HepG2 (cell line): ENCODE data around the gene DHRS1. TPM values are rescaled to one million over a fixed set of nuclear protein-coding genes. Genes with fewer than 3 reads are reported as not detected.

ENCODE experiments used
- KAT7 ChIP-seq: IDR thresholded peaks from 2 replicates; pipeline ENCODE4 v1.6.1; 2018; ENCODE audit warnings: borderline replicate concordance, missing compliant biosample characterization
- KLF15 ChIP-seq: sonication (generic); formaldehyde crosslinking; IDR thresholded peaks from 2 replicates; pipeline ENCODE4 v1.8.1; 2023; ENCODE audit warnings: borderline replicate concordance, mild to moderate bottlenecking, inconsistent platforms, missing genetic modification reagents, mixed read lengths
- MAFG ChIP-seq: sonication (generic); formaldehyde crosslinking; IDR thresholded peaks from 2 replicates; pipeline ENCODE4 v1.5.1; 2020; ENCODE audit warnings: mild to moderate bottlenecking, missing genetic modification reagents
- MTERF4 ChIP-seq: sonication (generic); formaldehyde crosslinking; IDR thresholded peaks from 2 replicates; pipeline ENCODE4 v1.8.0; 2023; ENCODE audit warnings: mild to moderate bottlenecking, missing genetic modification reagents
- RNF219 ChIP-seq: sonication (generic); formaldehyde crosslinking; IDR thresholded peaks from 2 replicates; pipeline ENCODE4 v1.5.0; 2020; ENCODE audit warnings: mild to moderate bottlenecking, missing genetic modification reagents
- TEAD3 ChIP-seq: optimal IDR thresholded peaks from 2 replicates; pipeline ENCODE3; 2016; ENCODE audit warnings: borderline replicate concordance
- THAP7 ChIP-seq: sonication (generic); formaldehyde crosslinking; IDR thresholded peaks from 2 replicates; pipeline ENCODE4 v1.8.1; 2023; ENCODE audit warnings: mild to moderate bottlenecking, missing genetic modification reagents
- YEATS4 ChIP-seq: sonication (generic); formaldehyde crosslinking; IDR thresholded peaks from 2 replicates; pipeline ENCODE4 v1.4.0; 2020; ENCODE audit warnings: missing genetic modification reagents, borderline replicate concordance
- ZBTB34 ChIP-seq: sonication (generic); formaldehyde crosslinking; IDR thresholded peaks from 2 replicates; pipeline ENCODE4 v1.8.0; 2022; ENCODE audit warnings: mild to moderate bottlenecking, missing genetic modification reagents
- ZNF10 ChIP-seq: sonication (generic); formaldehyde crosslinking; IDR thresholded peaks from 2 replicates; pipeline ENCODE4 v1.4.0; 2020; ENCODE audit warnings: mild to moderate bottlenecking, low read depth, missing genetic modification reagents, borderline replicate concordance
- ZNF142 ChIP-seq: sonication (generic); formaldehyde crosslinking; IDR thresholded peaks from 2 replicates; pipeline ENCODE4 v1.4.0; 2020; ENCODE audit warnings: missing genetic modification reagents
- ZNF234 ChIP-seq: sonication (generic); formaldehyde crosslinking; conservative IDR thresholded peaks from 2 replicates; pipeline ENCODE4 v1.5.1; 2020; ENCODE audit warnings: mild to moderate bottlenecking, missing genetic modification reagents
- ZNF619 ChIP-seq: sonication (generic); formaldehyde crosslinking; IDR thresholded peaks from 2 replicates; pipeline ENCODE4 v1.4.0; 2020; ENCODE audit warnings: mild to moderate bottlenecking, missing genetic modification reagents
- ZNF883 ChIP-seq: sonication (generic); formaldehyde crosslinking; IDR thresholded peaks from 2 replicates; pipeline ENCODE4 v1.5.1; 2020; ENCODE audit warnings: mild to moderate bottlenecking, missing genetic modification reagents; ENCODE audit errors: not compliant biosample characterization
- polyA plus RNA-seq, 8 experiments: library from polyadenylated mRNA; depleted of rRNA in 3 of 8; stranded (reverse) in 7 of 8; unstranded in 1 of 8; fragments of >200 nt; fragmentation: Illumina TruSeq in 4 of 8; extraction: Trizol in 4 of 8; gene quantifications; 2 replicates each; pipeline versions ENCODE4 v1.2.1 to v1.2.3, GENCODE V29; 2011 to 2016; ENCODE audit warnings: low read depth in 4 of 8, missing spikeins in 1 of 8, mixed read lengths in 1 of 8; ENCODE audit not compliant: insufficient read depth in 1 of 8
- total RNA-seq, 5 experiments: library from RNA; depleted of rRNA; stranded (reverse); fragments of >200 nt; fragmentation: Illumina TruSeq; extraction: Trizol; gene quantifications; 2 replicates each; pipeline ENCODE4 v1.2.3, GENCODE V29; 2016; ENCODE audit warnings: low read depth in 1 of 5

The DHRS1 gene
- total and polyA plus RNA-seq, 2 of the 13 experiments (the other 11 are each of a cell fraction or from before 2014, with no cell fraction given) = 49.8 to 60.8 TPM

GRCh38 chr14:24271134-24271833 is 28.3 kb downstream of the DHRS1 start, which contains the start of gene RABGGTA (continued):
- TF ChIP-seq ZNF10 (CRISPR knock-in tag) = peak; percentile 29; the same call in 1 of the 2 replicates
- TF ChIP-seq KAT7 (CRISPR knock-in tag) = peak; percentile 100
- TF ChIP-seq ZBTB34 (CRISPR knock-in tag) = peak; percentile 98
- TF ChIP-seq THAP7 = peak; percentile 98
- TF ChIP-seq KLF15 (CRISPR knock-in tag) = peak; percentile 98
- no peak for TF ChIP-seq MAFG (CRISPR knock-in tag)
- TF ChIP-seq ZNF234 (CRISPR knock-in tag) = peak; percentile 97; the same call in 1 of the 2 replicates
- TF ChIP-seq ZNF142 (CRISPR knock-in tag) = peak; percentile 96
- TF ChIP-seq TEAD3 = peak; percentile 76
- peak; percentile 100 for TF ChIP-seq YEATS4 (CRISPR knock-in tag)
- TF ChIP-seq ZNF883 (CRISPR knock-in tag) = peak; percentile 96
- TF ChIP-seq MTERF4 = peak; percentile 100
- peak; percentile 99 for TF ChIP-seq ZNF619 (CRISPR knock-in tag)
- no peak; the same call in 1 of the 2 replicates for TF ChIP-seq RNF219 (CRISPR knock-in tag)
